ENCODE data around the gene PRKCI. TPM values are rescaled to one million over a fixed set of nuclear protein-coding genes. Genes with fewer than 3 reads are reported as not detected.
A peak's percentile ranks its signal among the peaks of the same experiment; 100 is the strongest.
"Not testable (repeated sequence)": the region's sequence is repeated elsewhere in the genome, so short reads cannot be mapped to it uniquely, and the experiment has no call there.

PRKCI gene
- total RNA-seq, 2 donors from 2014 or later: 21.3 to 27.1 TPM

- Mint-ChIP-seq H3K27ac (no peak overlapping the region), H3K4me1 (no peaks in the 10 kb centered on the region), H3K9me3 (no peaks in the 10 kb centered on the region), H3K4me3 (no peak overlapping the region), H3K27me3 (no peaks in the 10 kb centered on the region), H3K36me3 (ENCODE audit: low read depth) (peaks cover 33% of the 10 kb centered on the region)
- no peak for ATAC-seq (replicated peaks)
Observed at GRCh38 chr3:170244576-170244975, 22.4 kb downstream of the PRKCI start.

DNA sequence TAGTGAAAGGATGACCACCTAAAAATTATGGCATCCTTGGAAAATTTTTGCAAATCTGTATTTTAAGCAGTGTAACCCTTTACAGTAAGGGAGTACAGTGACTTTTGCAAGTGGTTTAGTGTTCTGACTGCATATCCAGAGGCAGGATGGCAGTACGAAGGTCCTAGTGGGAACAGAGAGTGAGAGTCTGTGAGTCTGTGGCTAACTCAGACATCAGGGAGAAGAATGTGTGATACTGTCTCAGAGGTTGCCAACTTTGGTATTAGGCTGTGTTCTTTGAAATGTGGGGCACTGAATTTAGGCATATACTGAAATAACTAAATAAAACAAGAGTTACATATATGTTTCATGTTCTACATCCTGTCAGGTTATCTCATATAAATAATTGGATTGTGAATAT lies 25.7 kb downstream of the PRKCI start:
- Mint-ChIP-seq H3K4me3 (no peak overlapping the region), H3K27me3 (no peaks in the 10 kb centered on the region), H3K4me1 (no peaks in the 10 kb centered on the region), H3K9me3 (no peaks in the 10 kb centered on the region), H3K27ac (no peak overlapping the region), H3K36me3 (ENCODE audit: low read depth) (peaks cover 34% of the 10 kb centered on the region)
- peak; percentile 21 for ATAC-seq (replicated peaks)

GRCh38 chr3:170256597-170256996 lies 34.4 kb downstream of the PRKCI start:
- Mint-ChIP-seq H3K9me3 (no peaks in the 10 kb centered on the region), H3K4me1 (peaks cover 29% of the 10 kb centered on the region), H3K27me3 (no peaks in the 10 kb centered on the region), H3K36me3 (ENCODE audit: low read depth) (peaks cover 64% of the 10 kb centered on the region), H3K4me3 (peak overlapping the region; percentile 56), H3K27ac (peak overlapping the region; percentile 61)
- ATAC-seq (replicated peaks): peak; percentile 57

GRCh38 chr3:170257145-170257544 lies 34.9 kb downstream of the PRKCI start:
- peak overlapping the region; percentile 56 for H3K4me3 Mint-ChIP-seq
- H3K27me3 Mint-ChIP-seq: no peaks in the 10 kb centered on the region
- peaks cover 68% of the 10 kb centered on the region for H3K36me3 Mint-ChIP-seq (ENCODE audit: low read depth)
- H3K9me3 Mint-ChIP-seq: no peaks in the 10 kb centered on the region
- H3K27ac Mint-ChIP-seq: peak overlapping the region; percentile 61
- peaks cover 29% of the 10 kb centered on the region for H3K4me1 Mint-ChIP-seq
- ATAC-seq (replicated peaks): peak; percentile 75

GRCh38 chr3:170258105-170258487 lies 35.9 kb downstream of the PRKCI start:
- peak overlapping the region; percentile 56 for H3K4me3 Mint-ChIP-seq
- H3K9me3 Mint-ChIP-seq: no peaks in the 10 kb centered on the region

DNA sequence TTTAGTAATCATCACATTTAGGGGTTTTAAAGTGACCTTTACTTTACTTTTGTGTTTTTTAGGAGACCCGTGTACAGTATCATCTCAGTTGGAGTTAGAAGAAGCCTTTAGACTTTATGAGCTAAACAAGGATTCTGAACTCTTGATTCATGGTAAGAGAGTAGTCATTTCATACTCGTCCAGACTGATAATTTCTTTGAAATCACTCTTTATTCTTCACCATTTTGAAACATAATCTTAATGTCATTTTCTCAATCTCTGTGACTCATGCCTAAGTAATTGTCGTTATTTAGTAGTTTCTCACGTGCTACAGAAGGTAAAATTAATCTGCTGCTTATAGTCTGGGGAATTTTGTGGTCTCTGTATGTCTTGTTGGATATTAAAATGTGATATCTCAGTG lies 37.7 kb downstream of the PRKCI start:
- no peaks in the 10 kb centered on the region for H3K27me3 Mint-ChIP-seq
- peak overlapping the region; percentile 5 for H3K27ac Mint-ChIP-seq
- H3K4me3 Mint-ChIP-seq: peak overlapping the region; percentile 1
- peaks cover 29% of the 10 kb centered on the region for H3K4me1 Mint-ChIP-seq
- ATAC-seq (replicated peaks): peak; percentile 20
- H3K36me3 Mint-ChIP-seq (ENCODE audit: low read depth): peaks cover 67% of the 10 kb centered on the region
- no peaks in the 10 kb centered on the region for H3K9me3 Mint-ChIP-seq

More at GRCh38 chr3:170258105-170258487, 35.9 kb downstream of the PRKCI start:
- H3K36me3 Mint-ChIP-seq (ENCODE audit: low read depth): peaks cover 62% of the 10 kb centered on the region
- peak overlapping the region; percentile 61 for H3K27ac Mint-ChIP-seq
- peak; percentile 35 for ATAC-seq (replicated peaks)
- H3K4me1 Mint-ChIP-seq: peaks cover 29% of the 10 kb centered on the region
- H3K27me3 Mint-ChIP-seq: no peaks in the 10 kb centered on the region

DNA sequence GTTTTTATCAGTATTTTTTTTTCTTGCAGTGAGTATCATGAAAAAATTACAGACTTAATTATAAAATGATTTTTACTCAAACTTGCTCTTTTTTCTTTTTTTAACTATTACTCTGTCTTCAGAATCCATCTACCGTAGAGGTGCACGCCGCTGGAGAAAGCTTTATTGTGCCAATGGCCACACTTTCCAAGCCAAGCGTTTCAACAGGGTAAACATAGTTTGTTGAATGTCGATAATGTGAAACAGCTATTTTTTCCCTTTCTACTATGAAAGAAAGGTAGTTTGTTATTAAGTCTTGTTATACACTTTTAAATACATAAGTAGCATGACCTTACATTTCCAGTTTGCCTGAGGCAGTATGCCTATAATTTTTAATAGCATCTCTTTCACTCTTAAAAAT lies 45.6 kb downstream of the PRKCI start:
- Mint-ChIP-seq H3K4me3 (no peak overlapping the region), H3K9me3 (no peaks in the 10 kb centered on the region), H3K27ac (no peak overlapping the region), H3K27me3 (no peaks in the 10 kb centered on the region), H3K36me3 (ENCODE audit: low read depth) (peaks cover 83% of the 10 kb centered on the region), H3K4me1 (no peaks in the 10 kb centered on the region)
- ATAC-seq (replicated peaks): no peak

GRCh38 chr3:170269673-170270254 lies 47.5 kb downstream of the PRKCI start:
- H3K36me3 Mint-ChIP-seq (ENCODE audit: low read depth): peaks cover 84% of the 10 kb centered on the region
- not testable (repeated sequence) for H3K9me3 Mint-ChIP-seq; H3K27ac Mint-ChIP-seq; ATAC-seq (replicated peaks); H3K27me3 Mint-ChIP-seq; H3K4me3 Mint-ChIP-seq; H3K4me1 Mint-ChIP-seq

DNA sequence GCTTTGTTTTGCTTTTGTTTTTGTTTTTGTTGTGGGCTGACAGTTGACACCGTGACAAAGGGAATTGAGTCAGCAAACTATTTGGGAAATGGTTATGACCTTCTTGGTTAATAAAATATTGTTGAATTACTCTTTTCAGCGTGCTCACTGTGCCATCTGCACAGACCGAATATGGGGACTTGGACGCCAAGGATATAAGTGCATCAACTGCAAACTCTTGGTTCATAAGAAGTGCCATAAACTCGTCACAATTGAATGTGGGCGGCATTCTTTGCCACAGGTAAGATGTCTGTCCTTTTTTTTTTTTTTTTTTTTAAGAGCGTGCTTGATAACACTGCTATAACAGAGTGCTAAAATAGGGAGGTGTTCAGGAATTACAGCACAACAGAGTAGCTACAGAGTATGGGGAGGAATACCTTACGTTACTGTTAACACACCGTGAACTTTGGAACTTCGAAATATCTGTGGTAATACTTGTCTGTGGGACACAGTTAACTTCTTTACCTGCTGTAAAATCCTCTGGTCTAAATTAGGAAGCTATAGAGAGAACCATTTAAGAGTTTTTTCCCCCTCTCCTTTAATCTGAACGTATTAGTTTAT lies 48.2 kb downstream of the PRKCI start:
- no peak overlapping the region for H3K4me3 Mint-ChIP-seq
- no peak overlapping the region for H3K27ac Mint-ChIP-seq
- ATAC-seq (replicated peaks): no peak
- no peaks in the 10 kb centered on the region for H3K9me3 Mint-ChIP-seq
- no peaks in the 10 kb centered on the region for H3K27me3 Mint-ChIP-seq
- H3K4me1 Mint-ChIP-seq: no peaks in the 10 kb centered on the region
- peaks cover 82% of the 10 kb centered on the region for H3K36me3 Mint-ChIP-seq (ENCODE audit: low read depth)

DNA sequence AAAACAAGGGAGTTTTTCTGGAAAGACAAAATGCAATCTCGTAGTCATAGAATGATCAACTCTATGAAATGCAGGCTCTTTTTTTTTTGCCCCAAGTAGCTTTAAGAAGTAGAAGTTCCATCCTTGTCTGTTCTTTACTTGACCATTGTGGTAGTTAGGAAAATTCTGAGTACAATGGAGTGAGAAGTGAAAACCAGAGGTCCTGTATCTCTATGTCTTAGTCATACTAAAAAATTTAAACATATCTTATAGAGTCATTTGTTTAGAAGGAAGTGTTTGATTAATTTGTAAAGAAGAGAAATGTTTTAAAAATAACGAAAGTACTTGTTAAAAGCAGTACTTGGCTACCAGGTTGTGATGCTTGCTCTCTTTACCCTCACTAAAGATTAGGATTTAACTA lies 52.4 kb downstream of the PRKCI start:
- Mint-ChIP-seq H3K4me3 (no peak overlapping the region), H3K36me3 (ENCODE audit: low read depth) (peaks cover 79% of the 10 kb centered on the region), H3K27me3 (no peaks in the 10 kb centered on the region), H3K27ac (no peak overlapping the region), H3K4me1 (peaks cover 19% of the 10 kb centered on the region), H3K9me3 (no peaks in the 10 kb centered on the region)
- ATAC-seq (replicated peaks): peak; percentile 26

- Mint-ChIP-seq H3K4me3 (no peak overlapping the region), H3K36me3 (ENCODE audit: low read depth) (peaks cover 78% of the 10 kb centered on the region), H3K27me3 (no peaks in the 10 kb centered on the region), H3K4me1 (peaks cover 19% of the 10 kb centered on the region), H3K9me3 (no peaks in the 10 kb centered on the region), H3K27ac (no peak overlapping the region)
- no peak for ATAC-seq (replicated peaks)
Observed at GRCh38 chr3:170275832-170276231, 53.6 kb downstream of the PRKCI start.

GRCh38 chr3:170277311-170277710 lies 55.1 kb downstream of the PRKCI start:
- peak; percentile 59 for ATAC-seq (replicated peaks)
- peak overlapping the region; percentile 86 for H3K27ac Mint-ChIP-seq
- not testable (repeated sequence) for H3K27me3 Mint-ChIP-seq, H3K9me3 Mint-ChIP-seq
- H3K36me3 Mint-ChIP-seq (ENCODE audit: low read depth): peaks cover 80% of the 10 kb centered on the region
- H3K4me1 Mint-ChIP-seq: peaks cover 19% of the 10 kb centered on the region
- peak overlapping the region; percentile 84 for H3K4me3 Mint-ChIP-seq

DNA sequence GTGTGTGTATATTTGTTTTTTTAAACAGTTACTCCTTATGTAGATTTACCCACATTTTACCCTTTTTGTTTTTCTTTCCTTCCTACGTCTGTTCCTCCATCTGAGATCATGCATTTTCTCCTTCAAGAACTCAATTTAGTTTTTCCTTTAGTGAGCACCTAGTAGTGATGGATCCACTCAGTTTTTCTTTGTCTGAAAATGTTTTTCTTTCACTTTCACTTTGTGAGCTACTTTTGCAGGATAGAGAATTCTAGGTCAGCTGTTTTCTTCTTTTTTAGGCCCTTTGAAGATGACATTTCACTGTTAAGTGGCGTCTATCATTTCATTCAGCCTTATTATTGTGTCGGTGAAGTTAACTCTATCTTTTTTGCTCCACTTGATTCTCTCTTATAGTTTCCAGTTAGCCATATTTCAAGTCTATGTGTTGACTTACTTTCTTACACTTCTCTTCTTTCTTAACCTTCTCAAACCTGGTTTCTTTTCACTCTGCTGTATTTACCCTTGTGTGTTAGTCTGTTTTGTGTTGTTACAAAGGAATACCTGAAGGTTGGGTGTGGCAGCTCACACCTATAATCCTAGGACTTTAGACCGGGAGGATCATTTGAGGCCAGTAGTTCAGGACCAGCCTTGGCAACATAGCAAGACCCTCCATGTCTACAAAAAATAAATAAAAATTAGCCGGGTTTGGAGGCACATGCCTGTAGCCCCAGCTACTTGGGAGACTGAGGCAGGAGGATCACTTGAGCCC lies 55.8 kb downstream of the PRKCI start:
- peaks cover 19% of the 10 kb centered on the region for H3K4me1 Mint-ChIP-seq
- no peaks in the 10 kb centered on the region for H3K27me3 Mint-ChIP-seq
- H3K9me3 Mint-ChIP-seq: no peaks in the 10 kb centered on the region
- peak overlapping the region; percentile 84 for H3K4me3 Mint-ChIP-seq
- peaks cover 80% of the 10 kb centered on the region for H3K36me3 Mint-ChIP-seq (ENCODE audit: low read depth)
- ATAC-seq (replicated peaks): peak; percentile 52
- H3K27ac Mint-ChIP-seq: peak overlapping the region; percentile 86

GRCh38 chr3:170278627-170279026 lies 56.4 kb downstream of the PRKCI start:
- Mint-ChIP-seq H3K4me1 (peaks cover 19% of the 10 kb centered on the region), H3K36me3 (ENCODE audit: low read depth) (peaks cover 80% of the 10 kb centered on the region), H3K4me3 (peak overlapping the region; percentile 84), H3K9me3 (no peaks in the 10 kb centered on the region), H3K27me3 (no peaks in the 10 kb centered on the region), H3K27ac (peak overlapping the region; percentile 86)
- ATAC-seq (replicated peaks): no peak

DNA sequence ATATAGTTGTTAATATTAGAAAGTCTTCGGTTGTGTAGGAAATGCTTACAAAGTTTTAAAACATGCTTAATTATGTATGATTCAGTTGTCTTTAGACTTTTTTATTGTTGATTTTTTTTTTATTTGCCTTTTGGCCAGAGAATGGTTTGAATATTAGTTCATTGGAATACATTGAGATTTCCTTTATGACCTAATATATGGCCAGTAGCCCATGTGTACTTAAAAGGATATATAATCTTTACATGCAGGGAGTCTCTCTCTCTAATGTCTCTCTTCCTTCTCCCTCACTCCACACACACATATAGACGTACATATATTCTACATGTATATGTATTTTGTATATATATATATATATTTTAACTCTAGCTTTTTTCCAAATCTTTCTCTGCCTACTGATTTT lies 68.0 kb downstream of the PRKCI start:
- H3K4me3 Mint-ChIP-seq: no peak overlapping the region
- H3K27me3 Mint-ChIP-seq: no peaks in the 10 kb centered on the region
- H3K27ac Mint-ChIP-seq: no peak overlapping the region
- no peaks in the 10 kb centered on the region for H3K9me3 Mint-ChIP-seq
- H3K4me1 Mint-ChIP-seq: no peaks in the 10 kb centered on the region
- H3K36me3 Mint-ChIP-seq (ENCODE audit: low read depth): peaks cover 35% of the 10 kb centered on the region
- ATAC-seq (replicated peaks): no peak

All from activated T-helper 17 cell treated with anti-CD3 and anti-CD28 coated beads, Interleukin-2, amount 50 U/mL, for 72 hours (primary cell).